GM18909 (cell line): ENCODE measurements around the gene TRAF3IP1.
A peak's percentile ranks its signal among the peaks of the same experiment; 100 is the strongest.
"Not testable (repeated sequence)": the region's sequence is repeated elsewhere in the genome, so short reads cannot be mapped to it uniquely, and the experiment has no call there.

Source experiments
- ATAC-seq: cut with Tn5 transposase; IDR thresholded peaks from one replicate; pipeline ENCODE4 v1.9.1; 2021; ENCODE audit warnings: mild to moderate bottlenecking; ENCODE audit not compliant: unreplicated experiment, poor library complexity

The TRAF3IP1 gene

DNA sequence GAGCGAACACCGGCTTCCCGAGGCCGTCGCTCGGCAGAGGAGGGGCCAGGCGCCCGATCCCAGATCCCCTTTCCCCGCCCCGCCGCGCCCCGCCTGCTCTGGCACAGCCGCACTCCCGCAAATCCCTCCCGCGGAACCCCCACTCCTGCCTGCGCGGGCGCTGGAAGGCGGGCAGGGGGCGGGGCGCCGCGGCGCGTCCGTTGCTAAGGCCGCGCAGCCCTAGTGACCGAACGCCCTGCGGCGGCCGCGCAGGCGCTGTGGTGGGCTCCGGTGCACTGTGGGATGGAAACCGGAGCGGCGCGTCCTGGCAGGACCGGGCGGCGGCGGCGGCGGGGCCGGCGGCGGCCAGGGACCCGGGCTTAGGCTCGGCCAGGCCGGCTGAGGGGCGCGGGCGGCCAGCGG lies at the start of gene TRAF3IP1:
TRAF3IP1 (plus strand) TSS at position 273 of the 402 bp plus-strand sequence. CDS start 145 bp downstream, outside the sequence.
- ATAC-seq: peak; percentile 97

- ATAC-seq: no peak
Observed at GRCh38 chr2:238270606-238271005, 49.7 kb upstream of the TRAF3IP1 start.

GRCh38 chr2:238271061-238271554 lies 49.2 kb upstream of the TRAF3IP1 start:
- ATAC-seq: no peak

DNA sequence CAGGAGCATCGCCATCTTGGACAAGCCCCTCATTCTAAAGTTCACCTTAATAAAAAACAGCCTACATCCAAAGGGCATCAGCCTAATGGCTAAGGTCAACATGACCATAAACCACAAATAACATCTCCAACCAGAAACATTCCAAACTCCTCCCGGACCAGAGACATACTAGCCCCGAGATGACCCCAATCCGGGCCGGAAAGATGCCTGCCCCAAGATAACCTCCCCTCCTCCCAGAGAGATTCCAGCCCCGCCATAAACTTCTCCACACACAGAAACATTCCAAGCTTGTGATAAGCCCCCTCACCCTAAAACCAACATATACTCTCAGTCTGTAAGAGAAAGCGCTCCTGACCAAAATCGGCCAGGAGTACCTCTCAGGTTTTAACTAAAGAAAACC lies 48.6 kb upstream of the TRAF3IP1 start:
- not testable (repeated sequence) for ATAC-seq

DNA sequence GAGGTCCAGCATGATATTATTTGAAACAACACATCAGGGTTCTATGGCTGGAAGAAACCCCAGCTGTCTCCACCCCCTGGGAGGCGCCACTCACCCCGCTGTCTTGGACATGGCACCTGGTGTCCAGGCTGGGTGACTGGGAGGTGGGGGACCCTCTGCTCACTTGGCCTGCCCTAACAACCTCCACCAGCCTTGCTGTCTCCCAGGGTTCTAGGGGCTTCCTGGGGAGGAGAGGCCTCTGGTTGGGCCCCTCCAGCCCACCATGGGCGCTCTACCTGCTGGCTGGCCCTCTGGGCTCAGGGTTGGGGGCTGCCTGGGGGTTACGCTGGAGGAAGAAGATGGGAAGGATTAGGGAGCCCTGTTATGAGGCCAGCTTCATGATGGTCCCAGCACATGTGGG lies 48.2 kb upstream of the TRAF3IP1 start:
- ATAC-seq: no peak

DNA sequence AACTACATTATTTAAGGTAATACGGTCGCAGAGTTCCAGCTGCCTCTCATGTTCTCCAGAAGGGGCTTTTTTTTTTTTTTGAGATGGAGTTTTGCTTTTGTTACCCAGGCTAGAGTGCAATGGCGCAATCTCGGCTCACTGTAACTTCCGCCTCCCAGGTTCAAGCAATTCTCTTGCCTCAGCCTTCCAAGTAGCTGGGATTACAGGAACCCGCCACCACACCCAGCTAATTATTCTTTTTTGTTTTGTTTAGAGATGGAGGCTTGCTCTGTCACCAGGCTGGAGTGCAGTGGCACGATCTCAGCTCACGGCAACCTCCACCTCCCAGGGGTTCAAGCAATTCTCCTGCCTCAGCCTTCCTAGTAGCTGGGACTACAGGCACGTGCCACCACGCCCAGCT lies 46.9 kb upstream of the TRAF3IP1 start:
- not testable (repeated sequence) for ATAC-seq

- no peak for ATAC-seq
Observed at GRCh38 chr2:238274152-238274865, 46.0 kb upstream of the TRAF3IP1 start.

- no peak for ATAC-seq
Observed at GRCh38 chr2:238277695-238278094, 42.6 kb upstream of the TRAF3IP1 start.

GRCh38 chr2:238278626-238279323 lies 41.5 kb upstream of the TRAF3IP1 start:
- ATAC-seq: no peak

GRCh38 chr2:238279324-238279682 lies 41.0 kb upstream of the TRAF3IP1 start:
- ATAC-seq: no peak

DNA sequence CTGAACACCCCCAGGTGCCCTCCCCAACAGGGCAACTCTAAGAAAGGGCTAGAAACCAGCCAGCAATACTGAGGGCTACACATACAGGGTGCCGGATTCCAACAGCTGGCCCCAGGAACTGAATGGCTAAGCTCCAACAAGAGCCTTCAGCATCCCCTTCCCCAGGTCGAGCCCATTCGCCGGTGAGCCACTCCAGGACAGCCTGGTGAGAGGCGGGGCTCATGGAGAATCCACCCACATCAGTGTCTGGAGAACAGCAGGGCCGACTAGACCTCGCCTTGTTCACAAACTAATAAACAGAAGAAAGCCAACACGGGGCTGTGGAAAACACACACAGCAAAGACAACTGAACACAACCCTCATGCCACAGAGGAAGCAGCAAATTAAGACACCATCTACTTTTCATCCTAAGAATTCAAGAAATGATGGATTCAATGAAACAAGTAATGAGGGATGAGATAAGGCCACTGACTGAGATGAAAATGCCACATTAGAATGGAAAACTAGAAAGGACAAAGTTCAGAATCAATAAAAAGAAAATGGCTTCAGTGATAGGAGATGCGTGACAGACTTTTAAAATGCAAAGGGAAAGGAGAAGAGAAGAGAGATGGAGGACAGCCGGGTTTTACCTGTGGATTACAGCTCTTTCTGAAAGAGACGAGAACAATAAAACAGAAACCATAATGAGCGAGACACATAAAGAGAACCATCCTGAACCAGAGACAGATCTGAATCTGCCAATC lies 40.1 kb upstream of the TRAF3IP1 start:
- no peak for ATAC-seq

GRCh38 chr2:238281826-238282480 lies 38.4 kb upstream of the TRAF3IP1 start:
- ATAC-seq: no peak

DNA sequence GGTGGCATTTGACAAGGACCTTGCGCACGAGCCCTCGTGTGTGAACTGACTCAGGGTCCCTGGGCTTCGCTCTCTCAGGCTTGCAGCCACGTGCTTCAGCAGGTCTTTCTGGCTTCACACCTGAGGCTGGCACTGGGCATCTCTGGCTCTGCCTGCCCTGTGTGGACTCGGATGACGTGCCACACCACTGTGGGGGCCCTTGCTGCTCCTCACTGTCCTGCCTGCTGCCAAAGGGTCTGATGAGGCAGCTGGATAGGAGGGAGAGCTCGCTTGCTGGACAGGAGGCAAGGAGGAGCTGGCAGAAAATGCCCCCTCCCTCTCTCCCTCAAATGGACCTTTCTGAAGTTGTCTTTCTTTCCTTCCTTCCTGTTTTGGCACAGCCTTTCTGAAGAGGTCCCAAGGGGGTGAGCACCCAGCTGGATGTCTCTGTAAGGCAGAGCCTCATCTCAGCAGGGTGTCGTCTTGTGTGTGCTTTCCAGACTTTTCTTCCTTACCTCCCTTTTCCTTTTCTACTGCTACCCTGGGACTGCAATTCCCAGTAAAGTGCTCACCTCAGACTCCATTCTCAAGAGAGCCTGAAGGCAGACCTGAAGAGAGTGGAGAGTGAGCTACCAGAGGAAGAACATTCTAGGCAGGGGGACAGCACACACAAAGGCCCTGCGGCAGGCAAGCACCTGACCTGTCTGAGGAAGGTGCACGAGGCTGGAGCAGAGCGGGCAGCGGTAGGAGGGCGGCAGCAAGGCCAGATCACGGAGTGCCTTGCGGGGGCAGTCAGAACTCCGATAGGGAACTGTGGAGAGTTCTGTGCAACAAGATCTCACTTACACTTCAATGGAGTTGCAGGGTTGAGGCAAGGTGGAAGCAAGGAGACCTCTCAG lies 37.2 kb upstream of the TRAF3IP1 start:
- no peak for ATAC-seq

GRCh38 chr2:238284802-238285515 lies 35.4 kb upstream of the TRAF3IP1 start:
- ATAC-seq: no peak

GRCh38 chr2:238285653-238286082 lies 34.6 kb upstream of the TRAF3IP1 start:
- no peak for ATAC-seq

DNA sequence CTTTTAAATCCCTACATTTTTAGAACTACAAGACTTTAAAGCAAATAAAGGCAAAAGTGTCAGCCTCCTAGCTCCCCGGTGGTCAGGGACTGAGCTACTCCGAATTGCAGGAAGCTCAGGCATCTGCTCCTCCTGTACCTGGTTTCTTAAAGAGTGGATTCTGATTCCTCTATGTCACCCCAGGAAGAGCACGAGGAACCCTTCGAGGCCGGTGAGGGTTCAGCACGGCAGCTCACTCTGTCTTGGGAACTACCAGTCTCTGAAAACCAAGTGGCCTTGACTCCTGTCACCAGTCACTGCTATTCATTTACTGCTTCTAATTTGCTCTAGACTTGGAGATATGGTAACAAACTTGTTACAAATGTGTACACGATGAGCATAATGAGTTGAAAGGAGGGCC lies 34.2 kb upstream of the TRAF3IP1 start:
- ATAC-seq: no peak

- no peak for ATAC-seq
Observed at GRCh38 chr2:238286551-238286950, 33.8 kb upstream of the TRAF3IP1 start.

GRCh38 chr2:238286987-238287736 lies 33.2 kb upstream of the TRAF3IP1 start:
- no peak for ATAC-seq
